Measurements from ENCODE around the gene ARHGEF11.

Gene ARHGEF11

GRCh38 chr1:157090196-157090647, 44.7 kb upstream of the ARHGEF11 start:
- TF ChIP-seq CTCF (conservative IDR thresholded peaks at IDR 0.05; ENCODE audit: low read depth): peak; percentile 92
- ChIA-PET CTCF (interaction anchor here (0.5 to 3.2 kb wide), 27 partner anchors 8 to 953 kb away, joined by 3 to 154 read pairs (median 4); partner anchors contain the start of gene ETV3L), POLR2A (ENCODE audit: low non-redundant PET) (interaction anchor here (1.0 kb wide), 1 partner anchor 15 kb away, joined by 4 read pairs; no protein-coding TSS in a partner anchor)
- H3K27ac ChIP-seq: no peak overlapping the region
- DNase-seq (ENCODE audit: low spot score): peak; percentile 75

GRCh38 chr1:157089789-157090188, 44.2 kb upstream of the ARHGEF11 start:
- no peak overlapping the region for H3K27ac ChIP-seq
- POLR2A ChIA-PET (ENCODE audit: low non-redundant PET): interaction anchor here (1.0 kb wide), 1 partner anchor 15 kb away, joined by 4 read pairs; no protein-coding TSS in a partner anchor
- DNase-seq (ENCODE audit: low spot score): no peak
- CTCF ChIA-PET: interaction anchor here (0.5 to 3.2 kb wide), 23 partner anchors 8 to 954 kb away, joined by 3 to 154 read pairs (median 4); partner anchors contain the start of gene ETV3L
- no peak for TF ChIP-seq CTCF (conservative IDR thresholded peaks at IDR 0.05; ENCODE audit: low read depth)

- POLR2A ChIA-PET (ENCODE audit: low non-redundant PET): no interaction called here
- H3K27ac ChIP-seq: no peak overlapping the region
- no peak for TF ChIP-seq CTCF (conservative IDR thresholded peaks at IDR 0.05; ENCODE audit: low read depth)
- DNase-seq (ENCODE audit: low spot score): no peak
- CTCF ChIA-PET: interaction anchor here (1.1 to 4.0 kb wide), 2 partner anchors 67 to 140 kb away, joined by 6 to 44 read pairs; no protein-coding TSS in a partner anchor
Measured at GRCh38 chr1:157088607-157089006, 43.1 kb upstream of the ARHGEF11 start.

GRCh38 chr1:157087030-157087429, 41.5 kb upstream of the ARHGEF11 start:
- DNase-seq (ENCODE audit: low spot score): no peak
- ChIA-PET CTCF (interaction anchor here (4.0 kb wide), 1 partner anchor 69 kb away, joined by 44 read pairs; no protein-coding TSS in a partner anchor), POLR2A (ENCODE audit: low non-redundant PET) (no interaction called here)
- TF ChIP-seq CTCF (conservative IDR thresholded peaks at IDR 0.05; ENCODE audit: low read depth): no peak
- H3K27ac ChIP-seq: no peak overlapping the region

- ChIA-PET POLR2A (ENCODE audit: low non-redundant PET) (no interaction called here), CTCF (interaction anchor here (0.6 to 4.0 kb wide), 2 partner anchors 13 to 69 kb away, joined by 4 to 44 read pairs; no protein-coding TSS in a partner anchor)
- no peak for TF ChIP-seq CTCF (conservative IDR thresholded peaks at IDR 0.05; ENCODE audit: low read depth)
- no peak for DNase-seq (ENCODE audit: low spot score)
- H3K27ac ChIP-seq: no peak overlapping the region
Measured at GRCh38 chr1:157086299-157086698, 40.8 kb upstream of the ARHGEF11 start.

GRCh38 chr1:157085421-157085820, 39.9 kb upstream of the ARHGEF11 start:
- no peak for DNase-seq (ENCODE audit: low spot score)
- H3K27ac ChIP-seq: no peak overlapping the region
- no peak for TF ChIP-seq CTCF (conservative IDR thresholded peaks at IDR 0.05; ENCODE audit: low read depth)
- POLR2A ChIA-PET (ENCODE audit: low non-redundant PET): no interaction called here
- CTCF ChIA-PET: interaction anchor here (0.6 to 4.0 kb wide), 2 partner anchors 70 to 1567 kb away, joined by 4 to 44 read pairs; no protein-coding TSS in a partner anchor
